HG03432 (cell line): Measurements from ENCODE around the gene PPP1R15A.
"Not testable (repeated sequence)": the region's sequence is repeated elsewhere in the genome, so short reads cannot be mapped to it uniquely, and the experiment has no call there.

Source experiments
- ATAC-seq: cut with Tn5 transposase; IDR thresholded peaks from one replicate; pipeline ENCODE4 v1.9.1; 2021; ENCODE audit warnings: mild to moderate bottlenecking, moderate library complexity; ENCODE audit not compliant: unreplicated experiment

Gene PPP1R15A

GRCh38 chr19:48872182-48872883 is at the start of gene PPP1R15A:
TSS of gene PPP1R15A (plus strand) at chr19:48872421. CDS start at chr19:48873234, 813 bp downstream.
- ATAC-seq, result peak; percentile 44

- no peak for ATAC-seq
Measured at GRCh38 chr19:48822514-48822913, 49.7 kb upstream of the PPP1R15A start.

GRCh38 chr19:48826606-48827020 is 45.6 kb upstream of the PPP1R15A start:
- no peak for ATAC-seq

GRCh38 chr19:48830088-48830487 is 42.1 kb upstream of the PPP1R15A start:
- ATAC-seq, result no peak

GRCh38 chr19:48830965-48831364 is 41.3 kb upstream of the PPP1R15A start:
- no peak for ATAC-seq

- no peak for ATAC-seq
Measured at GRCh38 chr19:48833049-48833448, 39.2 kb upstream of the PPP1R15A start.

- ATAC-seq, result no peak
Measured at GRCh38 chr19:48833977-48834376, 38.2 kb upstream of the PPP1R15A start.

GRCh38 chr19:48835734-48836088 is 36.5 kb upstream of the PPP1R15A start:
- peak; percentile 62 for ATAC-seq

GRCh38 chr19:48836089-48837017 is 35.9 kb upstream of the PPP1R15A start, which contains the start of gene HSD17B14:
TSS of gene HSD17B14 (minus strand) at chr19:48836491. CDS start at chr19:48836411, 80 bp downstream.
- no peak for ATAC-seq

GRCh38 chr19:48837051-48837524 is 35.1 kb upstream of the PPP1R15A start:
- no peak for ATAC-seq

GRCh38 chr19:48837687-48838086 is 34.5 kb upstream of the PPP1R15A start:
- no peak for ATAC-seq

GRCh38 chr19:48841047-48841446 is 31.2 kb upstream of the PPP1R15A start:
- no peak for ATAC-seq

GRCh38 chr19:48841571-48841970 is 30.6 kb upstream of the PPP1R15A start:
- no peak for ATAC-seq

- ATAC-seq, result no peak
Measured at GRCh38 chr19:48842789-48843162, 29.4 kb upstream of the PPP1R15A start.

- no peak for ATAC-seq
Measured at GRCh38 chr19:48844472-48844871, 27.7 kb upstream of the PPP1R15A start.

GRCh38 chr19:48845384-48845783 is 26.8 kb upstream of the PPP1R15A start:
- no peak for ATAC-seq

- ATAC-seq, result not testable (repeated sequence)
Measured at GRCh38 chr19:48846659-48847058, 25.6 kb upstream of the PPP1R15A start.

GRCh38 chr19:48852292-48852691 is 19.9 kb upstream of the PPP1R15A start:
- ATAC-seq, result no peak

GRCh38 chr19:48853483-48853882 is 18.7 kb upstream of the PPP1R15A start:
- ATAC-seq, result no peak

- ATAC-seq, result no peak
Measured at GRCh38 chr19:48854103-48854502, 18.1 kb upstream of the PPP1R15A start.

- ATAC-seq, result no peak
Measured at GRCh38 chr19:48856921-48857320, 15.3 kb upstream of the PPP1R15A start.
